WTC11 (cell line): Measurements from ENCODE around the gene PSEN1. TPM values are rescaled to one million over a fixed set of nuclear protein-coding genes. Genes with fewer than 3 reads are reported as not detected.

ENCODE experiments used
- CBFB ChIP-seq: sonication (generic); formaldehyde crosslinking; IDR thresholded peaks from 2 replicates; pipeline ENCODE4 v1.8.1; 2022; ENCODE audit warnings: mild to moderate bottlenecking, low read depth, missing genetic modification reagents
- CREB1 ChIP-seq: sonication (generic); formaldehyde crosslinking; IDR thresholded peaks from 2 replicates; pipeline ENCODE4 v1.8.0; 2023; ENCODE audit warnings: mild to moderate bottlenecking, missing genetic modification reagents
- CREM ChIP-seq: sonication (generic); formaldehyde crosslinking; IDR thresholded peaks from 2 replicates; pipeline ENCODE4 v1.8.1; 2022; ENCODE audit warnings: mild to moderate bottlenecking, missing genetic modification reagents, moderate library complexity
- ELF4 ChIP-seq: sonication (generic); formaldehyde crosslinking; IDR thresholded peaks from 2 replicates; pipeline ENCODE4 v1.8.1; 2022; ENCODE audit warnings: low read depth, mild to moderate bottlenecking, moderate library complexity, missing genetic modification reagents
- FOXK1 ChIP-seq: sonication (generic); formaldehyde crosslinking; IDR thresholded peaks from 2 replicates; pipeline ENCODE4 v1.8.0; 2022; ENCODE audit warnings: mild to moderate bottlenecking, moderate library complexity, missing genetic modification reagents
- IRF2 ChIP-seq: sonication (generic); formaldehyde crosslinking; IDR thresholded peaks from 2 replicates; pipeline ENCODE4 v1.8.0; 2022; ENCODE audit warnings: low read depth, missing genetic modification reagents, borderline replicate concordance
- KAT7 ChIP-seq: sonication (generic); formaldehyde crosslinking; IDR thresholded peaks from 2 replicates; pipeline ENCODE4 v1.8.1; 2023; ENCODE audit warnings: missing genetic modification reagents, mild to moderate bottlenecking, borderline replicate concordance
- MYBL2 ChIP-seq: sonication (generic); formaldehyde crosslinking; IDR thresholded peaks from 2 replicates; pipeline ENCODE4 v1.8.1; 2023; ENCODE audit warnings: mild to moderate bottlenecking, moderate library complexity, missing genetic modification reagents
- NFYB ChIP-seq: sonication (generic); formaldehyde crosslinking; conservative IDR thresholded peaks from 2 replicates; pipeline ENCODE4 v1.8.0; 2022; ENCODE audit warnings: low read depth, missing genetic modification reagents
- TCF7 ChIP-seq: sonication (generic); formaldehyde crosslinking; IDR thresholded peaks from 2 replicates; pipeline ENCODE4 v1.8.0; 2022; ENCODE audit warnings: mild to moderate bottlenecking, low read depth, missing genetic modification reagents, moderate library complexity
- TEAD4 ChIP-seq: sonication (generic); formaldehyde crosslinking; IDR thresholded peaks from 2 replicates; pipeline ENCODE4 v1.8.0; 2022; ENCODE audit warnings: mild to moderate bottlenecking, missing genetic modification reagents
- ZNF263 ChIP-seq: sonication (generic); formaldehyde crosslinking; IDR thresholded peaks from 2 replicates; pipeline ENCODE4 v1.8.1; 2022; ENCODE audit warnings: low read depth, mild to moderate bottlenecking, moderate library complexity, missing genetic modification reagents
- ZNF396 ChIP-seq: fragments of 250-450 bp; sonication (Bioruptor Pico); IDR thresholded peaks from 2 replicates; pipeline ENCODE4 v1.8.0; 2021; ENCODE audit warnings: mild to moderate bottlenecking, moderate library complexity, borderline replicate concordance
- total RNA-seq: library from RNA; stranded (reverse); gene quantifications from 3 replicates; pipeline ENCODE4 v1.2.3, GENCODE V29; 2021
- TF ChIP-seq, protein P1 (sequence below): sonication (generic); formaldehyde crosslinking; IDR thresholded peaks from 2 replicates; pipeline ENCODE4 v1.8.0; 2022; ENCODE audit warnings: mild to moderate bottlenecking, missing genetic modification reagents
- TF ChIP-seq, protein P2 (sequence below): sonication (generic); formaldehyde crosslinking; IDR thresholded peaks from 2 replicates; pipeline ENCODE4 v1.8.0; 2023; ENCODE audit warnings: mild to moderate bottlenecking, missing genetic modification reagents
- TF ChIP-seq, protein P3 (sequence below): fragments of 250-450 bp; sonication (Bioruptor Pico); conservative IDR thresholded peaks from 2 replicates; pipeline ENCODE4 v1.9.0; 2021; ENCODE audit warnings: mild to moderate bottlenecking
- TF ChIP-seq, protein P4 (sequence below): fragments of 250-450 bp; sonication (Bioruptor Pico); IDR thresholded peaks from 2 replicates; pipeline ENCODE4 v1.9.0; 2021; ENCODE audit warnings: mild to moderate bottlenecking
- TF ChIP-seq, protein P5 (sequence below): sonication (generic); formaldehyde crosslinking; IDR thresholded peaks from 2 replicates; pipeline ENCODE4 v1.8.1; 2023; ENCODE audit warnings: mild to moderate bottlenecking, missing genetic modification reagents
- TF ChIP-seq, protein P6 (sequence below): sonication (generic); formaldehyde crosslinking; IDR thresholded peaks from 2 replicates; pipeline ENCODE4 v1.8.0; 2022; ENCODE audit warnings: mild to moderate bottlenecking, missing genetic modification reagents
- TF ChIP-seq, protein P7 (sequence below): sonication (generic); formaldehyde crosslinking; IDR thresholded peaks from 2 replicates; pipeline ENCODE4 v1.8.0; 2022; ENCODE audit warnings: mild to moderate bottlenecking, missing genetic modification reagents
- TF ChIP-seq, protein P8 (sequence below): sonication (generic); formaldehyde crosslinking; IDR thresholded peaks from 2 replicates; pipeline ENCODE4 v1.8.0; 2022; ENCODE audit warnings: missing genetic modification reagents

The PSEN1 gene
- total RNA-seq, 1 experiment from 2014 or later, result 26.6 TPM

DNA sequence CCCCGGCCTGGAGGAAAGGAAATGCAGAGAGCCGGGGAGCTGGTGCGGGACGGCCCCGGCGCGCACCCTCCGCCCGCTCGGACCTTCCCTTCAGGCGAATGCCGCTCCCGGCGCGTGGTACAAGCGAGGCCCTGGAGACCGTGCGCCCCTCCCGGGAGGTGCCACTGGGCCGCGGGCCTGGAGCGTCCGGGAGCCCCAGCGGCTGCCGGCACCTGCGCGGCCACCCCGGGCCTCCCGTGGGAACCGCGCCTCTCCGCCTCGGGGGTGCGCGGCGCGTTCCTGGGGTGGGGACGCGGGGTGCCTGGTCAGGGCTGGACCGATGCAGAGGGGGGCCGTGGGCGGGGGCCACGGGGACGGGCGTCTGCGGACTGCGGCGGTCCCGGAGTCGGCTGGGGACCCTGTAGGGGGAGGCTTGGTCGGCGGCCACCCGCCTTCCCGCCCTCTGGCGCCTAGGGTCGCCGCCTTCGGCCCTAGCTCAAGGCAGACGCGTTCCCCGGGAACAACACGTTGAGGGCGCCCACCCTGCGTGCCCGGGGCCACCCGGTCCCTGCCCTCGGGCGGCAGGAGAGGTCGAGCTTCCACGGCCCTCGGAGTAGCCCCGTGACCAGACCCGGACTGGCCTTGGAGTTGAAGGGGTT, 101.6 kb downstream of the PSEN1 start (continued):
- 0 out of 2 replicates have a peak, but pooled peaks have one; percentile 43 for TF ChIP-seq CBFB (CRISPR knock-in tag)
- no peak for TF ChIP-seq ZNF263 (CRISPR knock-in tag)
- no peak for TF ChIP-seq TCF7 (CRISPR knock-in tag)
- TF ChIP-seq IRF2 (CRISPR knock-in tag), result no peak
- TF ChIP-seq MYBL2 (CRISPR knock-in tag), result no peak
- no peak for TF ChIP-seq KAT7 (CRISPR knock-in tag)
- TF ChIP-seq ZNF396, result no peak
- TF ChIP-seq, protein P1, sequence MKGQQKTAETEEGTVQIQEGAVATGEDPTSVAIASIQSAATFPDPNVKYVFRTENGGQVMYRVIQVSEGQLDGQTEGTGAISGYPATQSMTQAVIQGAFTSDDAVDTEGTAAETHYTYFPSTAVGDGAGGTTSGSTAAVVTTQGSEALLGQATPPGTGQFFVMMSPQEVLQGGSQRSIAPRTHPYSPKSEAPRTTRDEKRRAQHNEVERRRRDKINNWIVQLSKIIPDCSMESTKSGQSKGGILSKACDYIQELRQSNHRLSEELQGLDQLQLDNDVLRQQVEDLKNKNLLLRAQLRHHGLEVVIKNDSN, result no peak
- TF ChIP-seq CREB1 (CRISPR knock-in tag), result no peak
- TF ChIP-seq, protein P2, sequence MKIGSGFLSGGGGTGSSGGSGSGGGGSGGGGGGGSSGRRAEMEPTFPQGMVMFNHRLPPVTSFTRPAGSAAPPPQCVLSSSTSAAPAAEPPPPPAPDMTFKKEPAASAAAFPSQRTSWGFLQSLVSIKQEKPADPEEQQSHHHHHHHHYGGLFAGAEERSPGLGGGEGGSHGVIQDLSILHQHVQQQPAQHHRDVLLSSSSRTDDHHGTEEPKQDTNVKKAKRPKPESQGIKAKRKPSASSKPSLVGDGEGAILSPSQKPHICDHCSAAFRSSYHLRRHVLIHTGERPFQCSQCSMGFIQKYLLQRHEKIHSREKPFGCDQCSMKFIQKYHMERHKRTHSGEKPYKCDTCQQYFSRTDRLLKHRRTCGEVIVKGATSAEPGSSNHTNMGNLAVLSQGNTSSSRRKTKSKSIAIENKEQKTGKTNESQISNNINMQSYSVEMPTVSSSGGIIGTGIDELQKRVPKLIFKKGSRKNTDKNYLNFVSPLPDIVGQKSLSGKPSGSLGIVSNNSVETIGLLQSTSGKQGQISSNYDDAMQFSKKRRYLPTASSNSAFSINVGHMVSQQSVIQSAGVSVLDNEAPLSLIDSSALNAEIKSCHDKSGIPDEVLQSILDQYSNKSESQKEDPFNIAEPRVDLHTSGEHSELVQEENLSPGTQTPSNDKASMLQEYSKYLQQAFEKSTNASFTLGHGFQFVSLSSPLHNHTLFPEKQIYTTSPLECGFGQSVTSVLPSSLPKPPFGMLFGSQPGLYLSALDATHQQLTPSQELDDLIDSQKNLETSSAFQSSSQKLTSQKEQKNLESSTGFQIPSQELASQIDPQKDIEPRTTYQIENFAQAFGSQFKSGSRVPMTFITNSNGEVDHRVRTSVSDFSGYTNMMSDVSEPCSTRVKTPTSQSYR (CRISPR knock-in tag), result no peak
- TF ChIP-seq, protein P3, sequence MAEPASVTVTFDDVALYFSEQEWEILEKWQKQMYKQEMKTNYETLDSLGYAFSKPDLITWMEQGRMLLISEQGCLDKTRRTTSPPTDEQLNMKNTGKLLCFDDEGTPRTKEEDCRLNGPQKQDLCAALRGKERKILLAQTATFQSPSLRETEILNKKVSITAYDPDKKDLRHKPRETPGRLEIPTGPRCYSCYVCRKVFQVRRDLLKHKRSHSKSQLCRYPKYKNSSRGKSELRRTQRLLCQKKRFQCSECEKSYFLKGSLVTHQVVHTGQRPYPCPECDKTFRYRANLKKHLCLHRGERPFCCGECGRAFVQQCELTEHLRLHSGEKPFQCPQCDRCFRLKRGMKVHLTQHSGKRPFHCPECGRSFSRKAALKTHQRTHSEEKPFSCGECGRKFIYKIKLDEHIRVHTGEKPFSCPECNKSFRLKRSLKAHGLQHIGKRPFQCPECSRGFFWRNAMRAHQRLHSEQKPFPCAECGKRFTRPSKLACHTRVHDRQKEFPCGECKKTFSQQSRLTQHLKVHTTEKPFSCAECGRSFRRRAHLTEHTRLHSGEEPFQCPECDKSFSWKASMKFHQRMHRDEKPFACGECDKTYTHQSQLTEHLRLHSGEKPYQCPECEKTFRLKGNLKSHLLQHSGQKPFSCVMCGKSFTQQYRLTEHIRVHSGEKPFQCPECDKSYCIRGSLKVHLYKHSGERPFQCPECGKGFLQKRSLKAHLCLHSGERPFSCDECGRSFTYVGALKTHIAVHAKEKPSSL, result no peak
- TF ChIP-seq, protein P4, sequence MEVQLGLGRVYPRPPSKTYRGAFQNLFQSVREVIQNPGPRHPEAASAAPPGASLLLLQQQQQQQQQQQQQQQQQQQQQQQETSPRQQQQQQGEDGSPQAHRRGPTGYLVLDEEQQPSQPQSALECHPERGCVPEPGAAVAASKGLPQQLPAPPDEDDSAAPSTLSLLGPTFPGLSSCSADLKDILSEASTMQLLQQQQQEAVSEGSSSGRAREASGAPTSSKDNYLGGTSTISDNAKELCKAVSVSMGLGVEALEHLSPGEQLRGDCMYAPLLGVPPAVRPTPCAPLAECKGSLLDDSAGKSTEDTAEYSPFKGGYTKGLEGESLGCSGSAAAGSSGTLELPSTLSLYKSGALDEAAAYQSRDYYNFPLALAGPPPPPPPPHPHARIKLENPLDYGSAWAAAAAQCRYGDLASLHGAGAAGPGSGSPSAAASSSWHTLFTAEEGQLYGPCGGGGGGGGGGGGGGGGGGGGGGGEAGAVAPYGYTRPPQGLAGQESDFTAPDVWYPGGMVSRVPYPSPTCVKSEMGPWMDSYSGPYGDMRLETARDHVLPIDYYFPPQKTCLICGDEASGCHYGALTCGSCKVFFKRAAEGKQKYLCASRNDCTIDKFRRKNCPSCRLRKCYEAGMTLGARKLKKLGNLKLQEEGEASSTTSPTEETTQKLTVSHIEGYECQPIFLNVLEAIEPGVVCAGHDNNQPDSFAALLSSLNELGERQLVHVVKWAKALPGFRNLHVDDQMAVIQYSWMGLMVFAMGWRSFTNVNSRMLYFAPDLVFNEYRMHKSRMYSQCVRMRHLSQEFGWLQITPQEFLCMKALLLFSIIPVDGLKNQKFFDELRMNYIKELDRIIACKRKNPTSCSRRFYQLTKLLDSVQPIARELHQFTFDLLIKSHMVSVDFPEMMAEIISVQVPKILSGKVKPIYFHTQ (CRISPR knock-in tag), result no peak
- TF ChIP-seq CREM (CRISPR knock-in tag), result no peak
- TF ChIP-seq, protein P5, sequence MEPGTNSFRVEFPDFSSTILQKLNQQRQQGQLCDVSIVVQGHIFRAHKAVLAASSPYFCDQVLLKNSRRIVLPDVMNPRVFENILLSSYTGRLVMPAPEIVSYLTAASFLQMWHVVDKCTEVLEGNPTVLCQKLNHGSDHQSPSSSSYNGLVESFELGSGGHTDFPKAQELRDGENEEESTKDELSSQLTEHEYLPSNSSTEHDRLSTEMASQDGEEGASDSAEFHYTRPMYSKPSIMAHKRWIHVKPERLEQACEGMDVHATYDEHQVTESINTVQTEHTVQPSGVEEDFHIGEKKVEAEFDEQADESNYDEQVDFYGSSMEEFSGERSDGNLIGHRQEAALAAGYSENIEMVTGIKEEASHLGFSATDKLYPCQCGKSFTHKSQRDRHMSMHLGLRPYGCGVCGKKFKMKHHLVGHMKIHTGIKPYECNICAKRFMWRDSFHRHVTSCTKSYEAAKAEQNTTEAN, result no peak
- TF ChIP-seq, protein P6, sequence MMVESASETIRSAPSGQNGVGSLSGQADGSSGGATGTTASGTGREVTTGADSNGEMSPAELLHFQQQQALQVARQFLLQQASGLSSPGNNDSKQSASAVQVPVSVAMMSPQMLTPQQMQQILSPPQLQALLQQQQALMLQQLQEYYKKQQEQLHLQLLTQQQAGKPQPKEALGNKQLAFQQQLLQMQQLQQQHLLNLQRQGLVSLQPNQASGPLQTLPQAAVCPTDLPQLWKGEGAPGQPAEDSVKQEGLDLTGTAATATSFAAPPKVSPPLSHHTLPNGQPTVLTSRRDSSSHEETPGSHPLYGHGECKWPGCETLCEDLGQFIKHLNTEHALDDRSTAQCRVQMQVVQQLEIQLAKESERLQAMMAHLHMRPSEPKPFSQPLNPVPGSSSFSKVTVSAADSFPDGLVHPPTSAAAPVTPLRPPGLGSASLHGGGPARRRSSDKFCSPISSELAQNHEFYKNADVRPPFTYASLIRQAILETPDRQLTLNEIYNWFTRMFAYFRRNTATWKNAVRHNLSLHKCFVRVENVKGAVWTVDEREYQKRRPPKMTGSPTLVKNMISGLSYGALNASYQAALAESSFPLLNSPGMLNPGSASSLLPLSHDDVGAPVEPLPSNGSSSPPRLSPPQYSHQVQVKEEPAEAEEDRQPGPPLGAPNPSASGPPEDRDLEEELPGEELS (CRISPR knock-in tag), result no peak
- TF ChIP-seq TEAD4 (CRISPR knock-in tag), result no peak
- TF ChIP-seq, protein P7, sequence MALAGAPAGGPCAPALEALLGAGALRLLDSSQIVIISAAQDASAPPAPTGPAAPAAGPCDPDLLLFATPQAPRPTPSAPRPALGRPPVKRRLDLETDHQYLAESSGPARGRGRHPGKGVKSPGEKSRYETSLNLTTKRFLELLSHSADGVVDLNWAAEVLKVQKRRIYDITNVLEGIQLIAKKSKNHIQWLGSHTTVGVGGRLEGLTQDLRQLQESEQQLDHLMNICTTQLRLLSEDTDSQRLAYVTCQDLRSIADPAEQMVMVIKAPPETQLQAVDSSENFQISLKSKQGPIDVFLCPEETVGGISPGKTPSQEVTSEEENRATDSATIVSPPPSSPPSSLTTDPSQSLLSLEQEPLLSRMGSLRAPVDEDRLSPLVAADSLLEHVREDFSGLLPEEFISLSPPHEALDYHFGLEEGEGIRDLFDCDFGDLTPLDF (CRISPR knock-in tag), result no peak
- no peak for TF ChIP-seq NFYB (CRISPR knock-in tag)
- TF ChIP-seq ELF4 (CRISPR knock-in tag), result no peak
- TF ChIP-seq, protein P8, sequence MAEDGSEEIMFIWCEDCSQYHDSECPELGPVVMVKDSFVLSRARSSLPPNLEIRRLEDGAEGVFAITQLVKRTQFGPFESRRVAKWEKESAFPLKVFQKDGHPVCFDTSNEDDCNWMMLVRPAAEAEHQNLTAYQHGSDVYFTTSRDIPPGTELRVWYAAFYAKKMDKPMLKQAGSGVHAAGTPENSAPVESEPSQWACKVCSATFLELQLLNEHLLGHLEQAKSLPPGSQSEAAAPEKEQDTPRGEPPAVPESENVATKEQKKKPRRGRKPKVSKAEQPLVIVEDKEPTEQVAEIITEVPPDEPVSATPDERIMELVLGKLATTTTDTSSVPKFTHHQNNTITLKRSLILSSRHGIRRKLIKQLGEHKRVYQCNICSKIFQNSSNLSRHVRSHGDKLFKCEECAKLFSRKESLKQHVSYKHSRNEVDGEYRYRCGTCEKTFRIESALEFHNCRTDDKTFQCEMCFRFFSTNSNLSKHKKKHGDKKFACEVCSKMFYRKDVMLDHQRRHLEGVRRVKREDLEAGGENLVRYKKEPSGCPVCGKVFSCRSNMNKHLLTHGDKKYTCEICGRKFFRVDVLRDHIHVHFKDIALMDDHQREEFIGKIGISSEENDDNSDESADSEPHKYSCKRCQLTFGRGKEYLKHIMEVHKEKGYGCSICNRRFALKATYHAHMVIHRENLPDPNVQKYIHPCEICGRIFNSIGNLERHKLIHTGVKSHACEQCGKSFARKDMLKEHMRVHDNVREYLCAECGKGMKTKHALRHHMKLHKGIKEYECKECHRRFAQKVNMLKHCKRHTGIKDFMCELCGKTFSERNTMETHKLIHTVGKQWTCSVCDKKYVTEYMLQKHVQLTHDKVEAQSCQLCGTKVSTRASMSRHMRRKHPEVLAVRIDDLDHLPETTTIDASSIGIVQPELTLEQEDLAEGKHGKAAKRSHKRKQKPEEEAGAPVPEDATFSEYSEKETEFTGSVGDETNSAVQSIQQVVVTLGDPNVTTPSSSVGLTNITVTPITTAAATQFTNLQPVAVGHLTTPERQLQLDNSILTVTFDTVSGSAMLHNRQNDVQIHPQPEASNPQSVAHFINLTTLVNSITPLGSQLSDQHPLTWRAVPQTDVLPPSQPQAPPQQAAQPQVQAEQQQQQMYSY (CRISPR knock-in tag), result 0 out of 2 replicates have a peak, but pooled peaks have one; percentile 8
- 0 out of 2 replicates have a peak, but pooled peaks have one; percentile 18 for TF ChIP-seq FOXK1
